NCI-H146 treated with DMSO at 0.1 percent for 48 hours (cell line): Measurements from ENCODE around the gene NOC3L.
"Not testable (repeated sequence)": the region's sequence is repeated elsewhere in the genome, so short reads cannot be mapped to it uniquely, and the experiment has no call there.

Source experiments
- DNase-seq: peaks from one replicate; lab custom pipeline; 2025; ENCODE audit not compliant: unreplicated experiment; lab: John Stamatoyannopoulos, UW

The NOC3L gene

GRCh38 chr10:94361171-94361794 is 1.5 kb downstream of the NOC3L start:
- no peak for DNase-seq

- DNase-seq = no peak
These were observed 4.3 kb downstream of the NOC3L start for GRCh38 chr10:94358480-94358879.

GRCh38 chr10:94357193-94357592 is 5.5 kb downstream of the NOC3L start:
- DNase-seq = no peak

- DNase-seq = no peak
These were observed 6.9 kb downstream of the NOC3L start for GRCh38 chr10:94355841-94356240.

GRCh38 chr10:94353336-94353735 is 9.4 kb downstream of the NOC3L start:
- DNase-seq = no peak

GRCh38 chr10:94351089-94351488 is 11.7 kb downstream of the NOC3L start:
- DNase-seq = no peak

- not testable (repeated sequence) for DNase-seq
These were observed 12.2 kb downstream of the NOC3L start for GRCh38 chr10:94350500-94350899.

- DNase-seq = no peak
These were observed 13.4 kb downstream of the NOC3L start for GRCh38 chr10:94349327-94349726.

- no peak for DNase-seq
These were observed 18.1 kb downstream of the NOC3L start for GRCh38 chr10:94344522-94345122.

- no peak for DNase-seq
These were observed 19.6 kb downstream of the NOC3L start for GRCh38 chr10:94343151-94343550.

- DNase-seq = no peak
These were observed 27.9 kb downstream of the NOC3L start for GRCh38 chr10:94334857-94335256.

- no peak for DNase-seq
These were observed 29.7 kb downstream of the NOC3L start for GRCh38 chr10:94333051-94333450.

- DNase-seq = no peak
These were observed 34.1 kb downstream of the NOC3L start for GRCh38 chr10:94328613-94329012.

GRCh38 chr10:94327649-94328048 is 35.1 kb downstream of the NOC3L start:
- DNase-seq = no peak

GRCh38 chr10:94324609-94325233 is 38.0 kb downstream of the NOC3L start:
- no peak for DNase-seq

GRCh38 chr10:94320285-94320914 is 42.3 kb downstream of the NOC3L start:
- peak; percentile 21 for DNase-seq

GRCh38 chr10:94316560-94316959 is 46.2 kb downstream of the NOC3L start:
- DNase-seq = no peak

GRCh38 chr10:94315975-94316464 is 46.7 kb downstream of the NOC3L start:
- DNase-seq = no peak

- DNase-seq = no peak
These were observed 47.7 kb downstream of the NOC3L start for GRCh38 chr10:94315024-94315451.

GRCh38 chr10:94310369-94310768 is 52.4 kb downstream of the NOC3L start:
- DNase-seq = peak; percentile 27

GRCh38 chr10:94308866-94309265 is 53.9 kb downstream of the NOC3L start:
- DNase-seq = no peak
